H1 (cell line): Measurements from ENCODE around the gene RPS6KA5. TPM values are rescaled to one million over a fixed set of nuclear protein-coding genes. Genes with fewer than 3 reads are reported as not detected.
A peak's percentile ranks its signal among the peaks of the same experiment; 100 is the strongest.

Source experiments
- CTCF ChIA-PET: fragments of 300-600 bp; sonication (Branson Sonifier 250); formaldehyde crosslinking; loops from one replicate; lab custom pipeline; 2021; ENCODE audit not compliant: partially characterized antibody; lab: Charles Lee
- POLR2A ChIA-PET: fragments of 300-600 bp; sonication (Branson Sonifier 250); formaldehyde crosslinking; loops from one replicate; lab custom pipeline; 2021; ENCODE audit warnings: inconsistent platforms; ENCODE audit not compliant: partially characterized antibody; lab: Charles Lee
- DNase-seq, 2 experiments: peaks; one replicate each; pipeline versions ENCODE4 v3.0.0 to v3.0.0-alpha.2; 2010 to 2022; ENCODE audit warnings: low spot score in 2 of 2, low read depth in 1 of 2, mixed read lengths in 1 of 2
- FAIRE-seq: peaks from 2 replicates; lab custom pipeline; 2011; peaks lifted over from hg19 to GRCh38; lab: Jason Lieb, UNC
- H2AFZ ChIP-seq: 2 replicates; pipeline ENCODE4 v1.8.1; 2012; ENCODE audit warnings: low read length, inconsistent platforms
- H2AK5ac ChIP-seq: 2 replicates; pipeline ENCODE4 v1.6.1; 2013; ENCODE audit warnings: low read depth, low read length
- H2BK120ac ChIP-seq: replicated peaks from 2 replicates; pipeline ENCODE3; 2013; ENCODE audit warnings: low read depth, low read length, inconsistent platforms
- H2BK12ac ChIP-seq: 2 replicates; pipeline ENCODE4 v1.6.1; 2013; ENCODE audit warnings: low read depth, low read length
- H2BK15ac ChIP-seq: 2 replicates; pipeline ENCODE4 v1.6.1; 2013; ENCODE audit warnings: low read length
- H2BK20ac ChIP-seq: 2 replicates; pipeline ENCODE4 v1.6.1; 2013; ENCODE audit warnings: low read length
- H2BK5ac ChIP-seq: 2 replicates; pipeline ENCODE4 v1.6.1; 2013; ENCODE audit warnings: low read depth, low read length
- H3K14ac ChIP-seq: 2 replicates; pipeline ENCODE4 v1.6.1; 2013; ENCODE audit warnings: inconsistent platforms; ENCODE audit not compliant: insufficient read length
- H3K18ac ChIP-seq: 2 replicates; pipeline ENCODE4 v1.6.1; 2013; ENCODE audit warnings: low read length; ENCODE audit errors: extremely low read depth
- H3K23ac ChIP-seq: 2 replicates; pipeline ENCODE4 v1.6.1; 2013; ENCODE audit warnings: inconsistent platforms; ENCODE audit not compliant: insufficient read length
- H3K23me2 ChIP-seq: 2 replicates; pipeline ENCODE4 v1.6.1; 2013; ENCODE audit warnings: low read depth, low read length
- H3K27ac ChIP-seq: 2 replicates; pipeline ENCODE4 v1.6.1; 2011; ENCODE audit warnings: low read depth, low read length, inconsistent platforms
- H3K27me3 ChIP-seq, 4 experiments: replicated peaks in 1 of 4; 1 replicate in 1 of 4; 2 replicates in 3 of 4; pipeline versions ENCODE4 v1.6.1 to v1.8.1; 2011 to 2013; ENCODE audit warnings: low read length in 3 of 4, mild to moderate bottlenecking in 3 of 4, inconsistent platforms in 2 of 4, mixed read lengths in 2 of 4, moderate library complexity in 1 of 4; ENCODE audit not compliant: control insufficient read depth in 3 of 4, insufficient read depth in 3 of 4; ENCODE audit errors: extremely low read depth in 1 of 4
- H3K36me3 ChIP-seq, 4 experiments: 2 replicates each; pipeline versions ENCODE4 v1.6.1 to v1.8.1; 2011 to 2013; ENCODE audit warnings: mild to moderate bottlenecking in 4 of 4, low read length in 3 of 4, moderate library complexity in 2 of 4, control low read depth in 1 of 4, inconsistent platforms in 1 of 4; ENCODE audit not compliant: insufficient read depth in 4 of 4, control insufficient read depth in 2 of 4
- H3K4ac ChIP-seq: replicated peaks from 2 replicates; pipeline ENCODE3; 2013; ENCODE audit warnings: low read length, low read depth, mixed read lengths, inconsistent platforms; ENCODE audit not compliant: insufficient read length
- H3K4me1 ChIP-seq, 4 experiments: replicated peaks in 1 of 4; 1 replicate in 1 of 4; 2 replicates in 3 of 4; pipeline versions ENCODE4 v1.6.1 to v1.8.1; 2011 to 2013; ENCODE audit warnings: low read length in 3 of 4, inconsistent platforms in 2 of 4, mixed read lengths in 1 of 4; ENCODE audit not compliant: insufficient read depth in 4 of 4, control insufficient read depth in 3 of 4
- H3K4me2 ChIP-seq, 2 experiments: 2 replicates each; pipeline versions ENCODE4 v1.6.1 to v1.8.1; 2011 to 2013; ENCODE audit warnings: low read depth in 2 of 2, low read length in 2 of 2, control low read depth in 1 of 2, inconsistent platforms in 1 of 2, mild to moderate bottlenecking in 1 of 2; ENCODE audit not compliant: insufficient read depth in 1 of 2
- H3K4me3 ChIP-seq, 4 experiments: fragments of 200-600, 300-600 bp in 1 of 4; sonication (generic), shearing (Covaris generic), sonication (Bioruptor Twin) in 1 of 4; 2 replicates each; pipeline versions ENCODE4 v1.5.1 to v1.8.1; 2011 to 2016; ENCODE audit warnings: low read length in 4 of 4, low read depth in 3 of 4, control low read depth in 2 of 4, inconsistent platforms in 2 of 4, mild to moderate bottlenecking in 2 of 4, mixed read lengths in 1 of 4, moderate library complexity in 1 of 4; ENCODE audit not compliant: insufficient read depth in 2 of 4; ENCODE audit errors: extremely low read depth in 1 of 4
- H3K56ac ChIP-seq: replicated peaks from 2 replicates; pipeline ENCODE3; 2013; ENCODE audit warnings: low read depth, mild to moderate bottlenecking, mixed read lengths, low read length, inconsistent platforms; ENCODE audit not compliant: insufficient read length
- H3K79me1 ChIP-seq: 2 replicates; pipeline ENCODE4 v1.6.1; 2013; ENCODE audit warnings: low read depth, low read length, control low read depth
- H3K79me2 ChIP-seq, 2 experiments: 2 replicates each; pipeline versions ENCODE4 v1.6.1 to v1.8.1; 2012 to 2013; ENCODE audit warnings: low read length in 2 of 2, mild to moderate bottlenecking in 2 of 2, inconsistent platforms in 1 of 2; ENCODE audit not compliant: insufficient read depth in 2 of 2, control insufficient read depth in 1 of 2
- H3K9ac ChIP-seq, 4 experiments: replicated peaks in 1 of 4; 1 replicate in 1 of 4; 2 replicates in 3 of 4; pipeline versions ENCODE4 v1.6.1 to v1.8.1; 2011 to 2013; ENCODE audit warnings: low read depth in 3 of 4, low read length in 3 of 4, control low read depth in 2 of 4, mild to moderate bottlenecking in 2 of 4, moderate library complexity in 2 of 4, inconsistent platforms in 1 of 4; ENCODE audit errors: extremely low read depth in 1 of 4
- H3K9me3 ChIP-seq, 2 experiments: 2 replicates each; pipeline versions ENCODE4 v1.6.1 to v1.8.1; 2012 to 2013; ENCODE audit warnings: mild to moderate bottlenecking in 2 of 2, moderate library complexity in 2 of 2, control low read depth in 1 of 2, inconsistent platforms in 1 of 2, low read depth in 1 of 2, low read length in 1 of 2, mixed read lengths in 1 of 2; ENCODE audit not compliant: insufficient read depth in 2 of 2
- H4K20me1 ChIP-seq, 2 experiments: replicated peaks in 1 of 2; 2 replicates each; pipeline versions ENCODE3 to v1.8.1; 2011 to 2013; ENCODE audit warnings: inconsistent platforms in 2 of 2, low read length in 2 of 2, mild to moderate bottlenecking in 1 of 2; ENCODE audit not compliant: insufficient read depth in 2 of 2, control insufficient read depth in 1 of 2
- H4K5ac ChIP-seq: 2 replicates; pipeline ENCODE4 v1.6.1; 2013; ENCODE audit warnings: low read length, low read depth, mixed read lengths, inconsistent platforms; ENCODE audit not compliant: insufficient read length
- H4K8ac ChIP-seq: 2 replicates; pipeline ENCODE4 v1.8.0; 2013; ENCODE audit warnings: mild to moderate bottlenecking, moderate library complexity, low read length, inconsistent platforms; ENCODE audit not compliant: insufficient read depth; ENCODE audit errors: extremely low read depth
- H4K91ac ChIP-seq: replicated peaks from 2 replicates; pipeline ENCODE3; 2013; ENCODE audit warnings: low read length, mixed read lengths, inconsistent platforms; ENCODE audit not compliant: insufficient read length
- CTBP2 ChIP-seq: IDR thresholded peaks from 2 replicates; pipeline ENCODE4 v1.7.0; 2011; ENCODE audit warnings: borderline replicate concordance, mild to moderate bottlenecking, moderate library complexity, mixed read lengths, low read length; ENCODE audit not compliant: insufficient read depth, insufficient read length
- CTCF ChIP-seq, 3 experiments: IDR thresholded peaks; 1 replicate in 2 of 3; 2 replicates in 1 of 3; pipeline versions ENCODE4 v1.5.1 to v1.6.1; 2011; ENCODE audit warnings: low read length in 3 of 3, mild to moderate bottlenecking in 3 of 3, inconsistent platforms in 2 of 3, low read depth in 1 of 3, moderate library complexity in 1 of 3; ENCODE audit not compliant: insufficient read depth in 1 of 3; ENCODE audit errors: control extremely low read depth in 1 of 3
- EGR1 ChIP-seq: IDR thresholded peaks from 2 replicates; pipeline ENCODE4 v1.6.1; 2011; ENCODE audit warnings: low read depth, low read length, borderline replicate concordance
- KDM4A ChIP-seq: IDR thresholded peaks from one replicate; pipeline ENCODE4 v1.7.1; 2012; ENCODE audit warnings: low read depth, mild to moderate bottlenecking, moderate library complexity, low read length, inconsistent platforms; ENCODE audit not compliant: severe bottlenecking
- SIN3A ChIP-seq, 2 experiments: IDR thresholded peaks in 1 of 2; conservative IDR thresholded peaks in 1 of 2; 2 replicates each; pipeline ENCODE4 v1.6.1; 2011 to 2012; ENCODE audit warnings: low read length in 2 of 2, improper control_type of control experiment in 1 of 2, low read depth in 1 of 2, mild to moderate bottlenecking in 1 of 2
- TBP ChIP-seq: IDR thresholded peaks from 2 replicates; pipeline ENCODE4 v1.6.1; 2011; ENCODE audit warnings: low read depth, low read length, improper control_type of control experiment
- WGBS, 2 experiments: shearing (Covaris generic) in 1 of 2; methylation state at CpG; one replicate each; pipeline versions ENCODE4 v1.1.6 to v1.1.7; 2013 to 2015; ENCODE audit warnings: low lambda C conversion rate in 2 of 2, mixed read lengths in 2 of 2, inconsistent platforms in 1 of 2, low coverage in 1 of 2, missing lambda C conversion rate in 1 of 2; ENCODE audit not compliant: insufficient replicate concordance in 2 of 2, insufficient coverage in 1 of 2, insufficient read length in 1 of 2; ENCODE audit errors: extremely low coverage in 1 of 2, missing lambda C conversion rate in 1 of 2; 5-methylcytosine and 5-hydroxymethylcytosine counted together
- polyA plus RNA-seq, 7 experiments: library from polyadenylated mRNA; depleted of rRNA in 3 of 7; stranded (reverse) in 5 of 7; unstranded in 2 of 7; fragments of >200 nt in 5 of 7; fragments of 200-250 nt in 2 of 7; gene quantifications; 1 replicate in 5 of 7; 2 replicates in 1 of 7; 4 replicates in 1 of 7; pipeline versions ENCODE4 v1.2.1 to v1.2.3, GENCODE V29; 2011 to 2013; ENCODE audit warnings: missing spikeins in 2 of 7, mixed read lengths in 2 of 7
- total RNA-seq: library from RNA; stranded (reverse); fragmentation: NEBNext Ultra II Directional; extraction: Animal tissue kit (Norgen Biotek cat#: 25700); gene quantifications from 2 replicates; pipeline ENCODE4 v1.2.1, GENCODE V29; 2021
- TF ChIP-seq, protein P1 (sequence below): IDR thresholded peaks from 2 replicates; pipeline ENCODE4 v1.6.1; 2011; ENCODE audit warnings: low read depth, mild to moderate bottlenecking, low read length; ENCODE audit not compliant: insufficient read depth

Gene RPS6KA5
- total and polyA plus RNA-seq, 2 of the 8 experiments (the other 6 are each of a cell fraction or from before 2014, with no cell fraction given) = 0.85 to 3.1 TPM

GRCh38 chr14:90827919-90828610, 232.4 kb downstream of the RPS6KA5 start:
- peak; percentile 72 to 97 for DNase-seq
- WGBS, 2 experiments = 9% methylated on average over 42 of the region's 42 CpGs; no CpG with 5 or more reads in 1 of the 2 experiments
- Histone ChIP-seq H4K91ac (no peak overlapping the region), H4K20me1 (no peaks in the 10 kb centered on the region), H4K8ac (no peak overlapping the region), H2BK20ac (no peak overlapping the region), H3K79me2 (no peaks in the 10 kb centered on the region), H3K23ac (no peak overlapping the region), H2BK12ac (no peak overlapping the region), H3K79me1 (no peaks in the 10 kb centered on the region; the same call in 1 of the 2 replicates), H3K4me2 (peak overlapping the region; percentile 73 to 75), H3K9ac (peak overlapping the region in 3 of 4 experiments; percentile 29 to 47 (median 29); a peak in 3 of 7 replicates), H2BK15ac (no peak overlapping the region), H3K4me3 (peak overlapping the region; percentile 28 to 49 (median 41); a peak in 7 of 8 replicates), H2AK5ac (no peak overlapping the region), H3K4me1 (peaks cover 3 to 7% (median 3%) of the 10 kb centered on the region in 4 experiments; a peak in 5 of 7 replicates), H3K27me3 (peaks cover 10 to 32% (median 23%) of the 10 kb centered on the region in 4 experiments), H2AFZ (peak overlapping the region; percentile 99), H4K5ac (no peak overlapping the region), H2BK5ac (no peak overlapping the region), H3K9me3 (peaks cover 3 to 5% of the 10 kb centered on the region in 2 experiments; a peak in 2 of 4 replicates), H3K56ac (no peak overlapping the region), H3K18ac (peak overlapping the region; percentile 25; the same call in 1 of the 2 replicates), H2BK120ac (no peak overlapping the region), H3K23me2 (no peaks in the 10 kb centered on the region), H3K14ac (no peak overlapping the region), H3K36me3 (no peaks in the 10 kb centered on the region), H3K4ac (no peak overlapping the region), H3K27ac (no peak overlapping the region)
- FAIRE-seq = no peak
- ChIA-PET CTCF (interaction anchor here (0.9 to 2.5 kb wide), 2 partner anchors 10 to 75 kb away, joined by 3 to 11 read pairs; no protein-coding TSS in a partner anchor), POLR2A (interaction anchor here (1.1 kb wide), 1 partner anchor 12 kb away, joined by 7 read pairs; the partner anchor contains the start of gene TTC7B)
- 0 out of 4 replicates have a peak, but pooled peaks have one; percentile 28 to 37 for TF ChIP-seq SIN3A (conservative IDR thresholded peaks at IDR 0.05 in 1 of 2, IDR thresholded peaks at IDR 0.05 in 1 of 2; ENCODE audit: low read depth in 1 of 2, low read length in 2 of 2)
- TF ChIP-seq, protein P1, sequence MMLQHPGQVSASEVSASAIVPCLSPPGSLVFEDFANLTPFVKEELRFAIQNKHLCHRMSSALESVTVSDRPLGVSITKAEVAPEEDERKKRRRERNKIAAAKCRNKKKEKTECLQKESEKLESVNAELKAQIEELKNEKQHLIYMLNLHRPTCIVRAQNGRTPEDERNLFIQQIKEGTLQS = no peak
- TF ChIP-seq EGR1 = no peak
- TF ChIP-seq TBP = peak; percentile 87
- no peak for TF ChIP-seq CTBP2
- TF ChIP-seq CTCF (IDR thresholded peaks at IDR 0.05; ENCODE audit: control extremely low read depth in 1 of 3, insufficient read depth in 1 of 3, low read depth in 1 of 3, low read length in 3 of 3) = no peak
- TF ChIP-seq KDM4A = no peak
